Measurements from ENCODE around the gene NRN1L.
"Not testable (repeated sequence)": the region's sequence is repeated elsewhere in the genome, so short reads cannot be mapped to it uniquely, and the experiment has no call there.

Gene NRN1L

GRCh38 chr16:67861877-67862276 lies 22.8 kb upstream of the NRN1L start:
- DNase-seq, result no peak

GRCh38 chr16:67862623-67863583 lies 21.8 kb upstream of the NRN1L start:
- peak; percentile 32 for DNase-seq

- DNase-seq, result not testable (repeated sequence)
Measured at GRCh38 chr16:67864044-67864443, 20.6 kb upstream of the NRN1L start.

GRCh38 chr16:67864594-67864993 lies 20.1 kb upstream of the NRN1L start:
- no peak for DNase-seq

- DNase-seq, result no peak
Measured at GRCh38 chr16:67865318-67865717, 19.4 kb upstream of the NRN1L start.

GRCh38 chr16:67868290-67868689 lies 16.4 kb upstream of the NRN1L start:
- DNase-seq, result no peak

GRCh38 chr16:67869653-67870052 lies 15.0 kb upstream of the NRN1L start:
- DNase-seq, result no peak

GRCh38 chr16:67871256-67871655 lies 13.4 kb upstream of the NRN1L start:
- DNase-seq, result no peak

GRCh38 chr16:67872131-67872630 lies 12.5 kb upstream of the NRN1L start:
- no peak for DNase-seq

- DNase-seq, result peak; percentile 55
Measured at GRCh38 chr16:67872631-67873434, 11.9 kb upstream of the NRN1L start, which contains the start of gene EDC4. Gene EDC4, plus strand, starts transcription at chr16:67873052. Its CDS starts 210 bp downstream, at chr16:67873262.

- no peak for DNase-seq
Measured at GRCh38 chr16:67873435-67874370, 11.0 kb upstream of the NRN1L start.

- no peak for DNase-seq
Measured at GRCh38 chr16:67874372-67874771, 10.3 kb upstream of the NRN1L start.

GRCh38 chr16:67877064-67877463 lies 7.6 kb upstream of the NRN1L start:
- DNase-seq, result no peak

- DNase-seq, result no peak
Measured at GRCh38 chr16:67878232-67878631, 6.5 kb upstream of the NRN1L start.

- DNase-seq, result no peak
Measured at GRCh38 chr16:67878846-67879245, 5.8 kb upstream of the NRN1L start.

GRCh38 chr16:67879462-67879861 lies 5.2 kb upstream of the NRN1L start:
- no peak for DNase-seq

GRCh38 chr16:67879936-67880335 lies 4.7 kb upstream of the NRN1L start:
- DNase-seq, result no peak

GRCh38 chr16:67880584-67880983 lies 4.1 kb upstream of the NRN1L start:
- DNase-seq, result no peak

GRCh38 chr16:67881621-67882161 lies 3.0 kb upstream of the NRN1L start:
- DNase-seq, result no peak

GRCh38 chr16:67882374-67883145 lies 2.1 kb upstream of the NRN1L start:
- DNase-seq, result no peak
